Endothelial cell (in vitro differentiated cells): ENCODE results near the gene PUS7L. TPM values are rescaled to one million over a fixed set of nuclear protein-coding genes. Genes with fewer than 3 reads are reported as not detected.

Experiments
- DNase-seq: peaks from one replicate; pipeline ENCODE4 v3.0.0; 2021; ENCODE audit warnings: low spot score
- H3K27ac Mint-ChIP-seq: one replicate; pipeline ENCODE4 v1.8.0; 2021; ENCODE audit warnings: mixed read lengths, inconsistent platforms; ENCODE audit not compliant: unreplicated experiment
- H3K27me3 Mint-ChIP-seq: one replicate; pipeline ENCODE4 v1.8.0; 2021; ENCODE audit warnings: mild to moderate bottlenecking, moderate library complexity, mixed read lengths, inconsistent platforms; ENCODE audit not compliant: unreplicated experiment
- H3K36me3 Mint-ChIP-seq: one replicate; pipeline ENCODE4 v1.8.0; 2021; ENCODE audit warnings: mild to moderate bottlenecking, low read depth, mixed read lengths, inconsistent platforms; ENCODE audit not compliant: unreplicated experiment
- H3K4me1 Mint-ChIP-seq: one replicate; pipeline ENCODE4 v1.8.0; 2021; ENCODE audit warnings: mild to moderate bottlenecking, mixed read lengths, inconsistent platforms; ENCODE audit not compliant: unreplicated experiment
- H3K4me3 Mint-ChIP-seq: one replicate; pipeline ENCODE4 v1.8.0; 2021; ENCODE audit warnings: mild to moderate bottlenecking, mixed read lengths, inconsistent platforms; ENCODE audit not compliant: unreplicated experiment
- H3K9me3 Mint-ChIP-seq: one replicate; pipeline ENCODE4 v1.8.0; 2021; ENCODE audit warnings: mixed read lengths, inconsistent platforms; ENCODE audit not compliant: unreplicated experiment
- CTCF ChIP-seq: fragments of 200-600 bp; sonication (generic); IDR thresholded peaks from one replicate; pipeline ENCODE4 v1.5.0; 2021; ENCODE audit warnings: antibody characterized with exemption; ENCODE audit not compliant: unreplicated experiment
- total RNA-seq: library from RNA; stranded (reverse); fragmentation: NEBNext Ultra II Directional; extraction: Animal tissue kit (Norgen Biotek cat#: 25700); gene quantifications from one replicate; pipeline ENCODE4 v1.2.1, GENCODE V29; 2021; ENCODE audit not compliant: unreplicated experiment

PUS7L gene
- total RNA-seq, 1 donor from 2014 or later: 15.4 TPM

GRCh38 chr12:43675048-43675904, 83.3 kb downstream of the PUS7L start:
- Mint-ChIP-seq H3K4me1 (peaks cover 6% of the 10 kb centered on the region), H3K9me3 (no peaks in the 10 kb centered on the region), H3K27me3 (no peaks in the 10 kb centered on the region), H3K4me3 (no peak overlapping the region), H3K36me3 (no peaks in the 10 kb centered on the region), H3K27ac (no peak overlapping the region)
- no peak for TF ChIP-seq CTCF
- no peak for DNase-seq

- H3K27ac Mint-ChIP-seq: no peak overlapping the region
- H3K4me1 Mint-ChIP-seq: peaks cover 4% of the 10 kb centered on the region
- H3K36me3 Mint-ChIP-seq: no peaks in the 10 kb centered on the region
- H3K9me3 Mint-ChIP-seq: no peaks in the 10 kb centered on the region
- H3K4me3 Mint-ChIP-seq: no peak overlapping the region
- no peak for TF ChIP-seq CTCF
- no peak for DNase-seq
- H3K27me3 Mint-ChIP-seq: peaks cover 1% of the 10 kb centered on the region
Measured at GRCh38 chr12:43669373-43669772, 89.2 kb downstream of the PUS7L start.

Other genes with a start within 250 kb of the PUS7L start
- gene ADAMTS20, start 206.6 kb downstream of the PUS7L start, total RNA-seq: 0.15 TPM
- 17.3 TPM for gene IRAK4, start 161 bp upstream of the PUS7L start, total RNA-seq
- gene TWF1, start 47.5 kb upstream of the PUS7L start, total RNA-seq: 44.8 TPM
- 0.80 TPM for gene TMEM117, start 77.3 kb upstream of the PUS7L start, total RNA-seq